ENCODE data around the gene FMR1. TPM values are rescaled to one million over a fixed set of nuclear protein-coding genes. Genes with fewer than 3 reads are reported as not detected.

Gene FMR1
- total RNA-seq, 8 experiments from 2014 or later, result 18.7 to 65.4 (median 33.1) TPM

DNA sequence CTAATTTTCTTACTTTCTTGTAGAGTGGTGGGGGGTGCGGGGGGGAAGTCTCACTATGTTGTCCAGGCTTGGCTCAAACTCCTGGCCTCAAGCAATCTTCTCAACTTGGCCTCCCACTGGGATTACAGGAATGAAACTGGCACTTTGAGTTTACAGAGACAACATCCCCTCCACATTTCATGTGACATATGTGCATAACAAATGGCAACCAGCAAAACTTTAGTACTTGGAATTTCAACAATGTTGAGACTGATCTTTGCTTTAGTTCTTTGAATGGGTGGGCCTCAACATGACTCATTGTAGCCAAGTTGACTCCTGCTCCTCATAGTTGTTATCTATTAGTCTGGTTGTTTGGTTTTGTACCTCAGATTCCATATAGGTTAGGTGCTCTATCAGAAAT, 11.4 kb upstream of the FMR1 start:
- WGBS, 10 experiments, result no CpG with 5 or more reads among the region's 1 CpG
- Histone ChIP-seq H3K4me1 (replicated peaks in 1 of 2) (no peaks in the 10 kb centered on the region), H3K27ac (no peak overlapping the region), H3K4me3 (no peak overlapping the region)
- in situ Hi-C loops (cut with MboI; ENCODE audit: low pct_unique_long_range_greater_than_20kb in 2 of 9, low sequenced_read_pairs in 9 of 9, unreplicated experiment in 9 of 9), result no loop called here
- peak in 3 of 8 experiments; percentile 16 to 73 (median 57) for ATAC-seq (replicated peaks in 6 of 8)

DNA sequence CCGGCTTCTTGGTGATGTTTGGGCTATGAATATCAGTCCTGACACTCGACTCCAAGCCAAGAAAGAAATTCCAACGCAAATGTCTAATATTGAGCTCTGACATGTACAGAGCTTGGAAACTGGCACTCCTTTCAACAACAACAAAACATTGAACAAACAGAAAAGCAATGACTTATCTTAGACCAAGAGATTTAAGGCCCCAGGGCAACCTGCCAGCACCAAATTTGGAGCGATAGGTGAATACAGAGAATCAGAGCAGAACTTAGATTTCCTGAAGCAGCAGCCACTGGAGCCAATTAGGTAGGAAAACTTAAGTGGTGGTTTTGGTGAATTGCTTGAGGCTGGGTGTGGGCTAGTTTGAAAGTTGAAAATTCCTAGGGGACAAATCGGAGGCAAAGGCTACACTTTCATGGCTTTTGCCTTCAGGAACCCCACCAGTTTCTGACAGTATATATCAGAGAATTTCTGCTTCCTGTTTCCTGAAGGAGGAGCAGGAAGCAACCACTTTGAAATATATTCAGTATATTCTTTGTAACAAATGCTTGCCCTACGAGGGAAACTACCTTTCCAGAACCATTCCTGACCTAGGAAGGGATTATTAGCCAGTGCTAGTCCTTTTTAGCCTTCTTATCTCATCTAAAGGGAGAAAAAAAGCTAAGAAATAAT, 10.1 kb upstream of the FMR1 start:
- 20 to 100% (median 49%) methylated on average over 1 to 6 of the region's 6 CpGs; no CpG with 5 or more reads in 3 of the 10 experiments for WGBS, 10 experiments
- ATAC-seq (replicated peaks in 6 of 8), result no peak
- in situ Hi-C loops (cut with MboI; ENCODE audit: low pct_unique_long_range_greater_than_20kb in 2 of 9, low sequenced_read_pairs in 9 of 9, unreplicated experiment in 9 of 9), result no loop called here
- no peak overlapping the region for H3K27ac ChIP-seq
- no peaks in the 10 kb centered on the region for H3K4me1 ChIP-seq (replicated peaks in 1 of 2)
- H3K4me3 ChIP-seq, result no peak overlapping the region

DNA sequence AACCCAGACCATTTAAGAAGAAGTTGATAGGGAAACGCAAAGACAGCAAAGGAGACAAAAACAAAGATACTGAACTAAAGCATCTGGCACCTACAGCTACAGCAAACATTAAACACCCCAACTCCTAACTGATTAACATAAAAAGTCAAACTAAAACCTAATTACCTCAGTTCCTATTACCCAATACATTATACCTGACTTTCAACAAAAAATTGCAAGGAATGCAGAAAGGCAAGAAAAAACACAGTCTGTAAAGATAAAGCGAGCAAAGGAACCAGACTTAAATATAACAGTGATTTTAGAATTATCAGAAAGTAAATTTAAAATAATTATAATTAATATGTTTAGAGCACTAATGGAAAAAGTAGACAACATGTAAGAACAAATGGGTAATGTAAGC, 9.4 kb upstream of the FMR1 start:
- ATAC-seq (replicated peaks in 6 of 8), result no peak
- no peak overlapping the region for H3K27ac ChIP-seq
- in situ Hi-C loops (cut with MboI; ENCODE audit: low pct_unique_long_range_greater_than_20kb in 2 of 9, low sequenced_read_pairs in 9 of 9, unreplicated experiment in 9 of 9), result no loop called here
- WGBS, 10 experiments, result 30 to 100% (median 88%) methylated on average over 1 to 2 of the region's 2 CpGs; no CpG with 5 or more reads in 3 of the 10 experiments
- no peak overlapping the region for H3K4me3 ChIP-seq
- H3K4me1 ChIP-seq (replicated peaks in 1 of 2), result no peaks in the 10 kb centered on the region

DNA sequence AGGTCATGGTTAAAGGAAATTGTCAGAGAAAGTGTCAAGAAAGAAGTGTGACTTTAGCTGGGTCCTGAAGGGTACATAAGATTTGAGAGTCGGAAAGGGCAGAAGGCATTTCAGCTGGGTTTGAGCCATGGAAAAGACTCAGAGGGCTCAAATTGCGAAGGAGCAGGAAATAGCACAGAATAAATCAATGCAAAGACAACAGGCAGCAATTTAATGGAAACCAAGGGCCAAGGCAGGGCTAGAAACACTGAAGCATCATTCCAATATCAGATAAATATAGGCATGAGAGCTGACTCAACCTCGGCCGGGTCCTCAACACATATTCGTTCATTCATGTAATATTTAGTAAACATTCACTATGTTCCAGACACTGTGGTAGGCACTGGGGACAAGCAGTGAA, 3.6 kb upstream of the FMR1 start:
- no peak overlapping the region for H3K4me3 ChIP-seq
- no peaks in the 10 kb centered on the region for H3K4me1 ChIP-seq (replicated peaks in 1 of 2)
- no peak for ATAC-seq (replicated peaks in 6 of 8)
- in situ Hi-C loops (cut with MboI; ENCODE audit: low pct_unique_long_range_greater_than_20kb in 2 of 9, low sequenced_read_pairs in 9 of 9, unreplicated experiment in 9 of 9), result no loop called here
- H3K27ac ChIP-seq, result no peak overlapping the region
- 11 to 100% (median 50%) methylated on average over 1 to 4 of the region's 5 CpGs; no CpG with 5 or more reads in 3 of the 10 experiments for WGBS, 10 experiments

DNA sequence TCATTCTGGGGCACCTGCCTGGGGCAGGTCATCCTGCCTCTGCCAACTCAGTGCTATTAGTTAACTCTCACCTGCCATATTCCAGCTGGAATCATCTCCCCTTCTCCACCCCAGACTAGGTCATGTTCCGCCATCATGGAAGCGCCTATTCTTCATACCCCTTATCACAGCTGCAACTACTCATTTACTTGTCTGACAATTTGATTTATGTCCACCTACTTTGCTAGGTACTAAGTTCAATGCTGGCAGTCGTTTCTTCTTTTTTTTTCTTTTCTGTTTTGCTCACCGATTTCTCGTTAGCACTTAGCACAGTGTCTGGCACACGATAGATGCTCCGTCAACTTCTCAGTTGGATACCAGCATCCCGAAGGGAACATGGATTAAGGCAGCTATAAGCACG, 1.1 kb upstream of the FMR1 start:
- Histone ChIP-seq H3K4me1 (replicated peaks in 1 of 2) (no peaks in the 10 kb centered on the region), H3K4me3 (no peak overlapping the region), H3K27ac (no peak overlapping the region)
- in situ Hi-C loops (cut with MboI; ENCODE audit: low pct_unique_long_range_greater_than_20kb in 2 of 9, low sequenced_read_pairs in 9 of 9, unreplicated experiment in 9 of 9), result no loop called here
- ATAC-seq (replicated peaks in 6 of 8), result no peak
- WGBS, 10 experiments, result 60 to 100% (median 100%) methylated on average over 1 to 9 of the region's 9 CpGs; no CpG with 5 or more reads in 3 of the 10 experiments

DNA sequence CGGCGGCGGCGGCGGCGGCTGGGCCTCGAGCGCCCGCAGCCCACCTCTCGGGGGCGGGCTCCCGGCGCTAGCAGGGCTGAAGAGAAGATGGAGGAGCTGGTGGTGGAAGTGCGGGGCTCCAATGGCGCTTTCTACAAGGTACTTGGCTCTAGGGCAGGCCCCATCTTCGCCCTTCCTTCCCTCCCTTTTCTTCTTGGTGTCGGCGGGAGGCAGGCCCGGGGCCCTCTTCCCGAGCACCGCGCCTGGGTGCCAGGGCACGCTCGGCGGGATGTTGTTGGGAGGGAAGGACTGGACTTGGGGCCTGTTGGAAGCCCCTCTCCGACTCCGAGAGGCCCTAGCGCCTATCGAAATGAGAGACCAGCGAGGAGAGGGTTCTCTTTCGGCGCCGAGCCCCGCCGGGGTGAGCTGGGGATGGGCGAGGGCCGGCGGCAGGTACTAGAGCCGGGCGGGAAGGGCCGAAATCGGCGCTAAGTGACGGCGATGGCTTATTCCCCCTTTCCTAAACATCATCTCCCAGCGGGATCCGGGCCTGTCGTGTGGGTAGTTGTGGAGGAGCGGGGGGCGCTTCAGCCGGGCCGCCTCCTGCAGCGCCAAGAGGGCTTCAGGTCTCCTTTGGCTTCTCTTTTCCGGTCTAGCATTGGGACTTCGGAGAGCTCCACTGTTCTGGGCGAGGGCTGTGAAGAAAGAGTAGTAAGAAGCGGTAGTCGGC, 528 bp downstream of the FMR1 start:
- Histone ChIP-seq H3K27ac (peak overlapping the region; percentile 76 to 89), H3K4me1 (replicated peaks in 1 of 2) (no peaks in the 10 kb centered on the region), H3K4me3 (peak overlapping the region; percentile 57 to 94 (median 69))
- ATAC-seq (replicated peaks in 6 of 8), result peak; percentile 31 to 59 (median 52)
- WGBS, 10 experiments, result 9% methylated on average over 4 of the region's 58 CpGs; no CpG with 5 or more reads in 9 of the 10 experiments
- in situ Hi-C loops (cut with MboI; ENCODE audit: low pct_unique_long_range_greater_than_20kb in 2 of 9, low sequenced_read_pairs in 9 of 9, unreplicated experiment in 9 of 9), result no loop called here

DNA sequence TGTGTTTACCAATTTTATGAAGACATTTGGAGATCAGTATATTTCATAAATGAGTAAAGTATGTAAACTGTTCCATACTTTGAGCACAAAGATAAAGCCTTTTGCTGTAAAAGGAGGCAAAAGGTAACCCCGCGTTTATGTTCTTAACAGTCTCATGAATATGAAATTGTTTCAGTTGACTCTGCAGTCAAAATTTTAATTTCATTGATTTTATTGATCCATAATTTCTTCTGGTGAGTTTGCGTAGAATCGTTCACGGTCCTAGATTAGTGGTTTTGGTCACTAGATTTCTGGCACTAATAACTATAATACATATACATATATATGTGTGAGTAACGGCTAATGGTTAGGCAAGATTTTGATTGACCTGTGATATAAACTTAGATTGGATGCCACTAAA, 1.9 kb downstream of the FMR1 start:
- H3K4me3 ChIP-seq, result peak overlapping the region; percentile 57 to 94 (median 69)
- H3K4me1 ChIP-seq (replicated peaks in 1 of 2), result no peaks in the 10 kb centered on the region
- WGBS, 10 experiments, result 0 to 67% (median 40%) methylated on average over 1 to 6 of the region's 6 CpGs; no CpG with 5 or more reads in 1 of the 10 experiments
- no peak for ATAC-seq (replicated peaks in 6 of 8)
- H3K27ac ChIP-seq, result no peak overlapping the region
- in situ Hi-C loops (cut with MboI; ENCODE audit: low pct_unique_long_range_greater_than_20kb in 2 of 9, low sequenced_read_pairs in 9 of 9, unreplicated experiment in 9 of 9), result no loop called here

DNA sequence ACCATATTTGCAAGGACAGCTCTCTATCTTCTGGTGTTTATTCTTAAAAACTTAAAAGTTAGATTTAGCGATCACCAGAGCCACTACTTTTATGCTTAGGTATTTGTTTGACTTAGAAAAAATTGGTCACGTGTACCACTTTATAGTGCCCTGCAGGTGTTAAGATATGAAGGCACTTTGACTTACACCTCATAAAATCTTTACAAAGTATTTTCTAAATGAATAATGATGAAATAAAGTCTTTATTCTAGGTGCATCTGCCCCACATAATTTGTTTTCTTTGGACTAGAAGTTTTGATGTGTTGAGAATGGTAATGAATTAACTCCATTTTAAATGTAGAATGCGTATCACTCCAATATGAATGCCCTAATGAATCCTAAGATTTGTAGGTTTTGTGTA, 2.9 kb downstream of the FMR1 start:
- in situ Hi-C loops (cut with MboI; ENCODE audit: low pct_unique_long_range_greater_than_20kb in 2 of 9, low sequenced_read_pairs in 9 of 9, unreplicated experiment in 9 of 9), result no loop called here
- H3K27ac ChIP-seq, result no peak overlapping the region
- H3K4me3 ChIP-seq, result no peak overlapping the region
- H3K4me1 ChIP-seq (replicated peaks in 1 of 2), result no peaks in the 10 kb centered on the region
- no peak for ATAC-seq (replicated peaks in 6 of 8)
- 32 to 100% (median 68%) methylated on average over 1 to 3 of the region's 3 CpGs; no CpG with 5 or more reads in 4 of the 10 experiments for WGBS, 10 experiments

DNA sequence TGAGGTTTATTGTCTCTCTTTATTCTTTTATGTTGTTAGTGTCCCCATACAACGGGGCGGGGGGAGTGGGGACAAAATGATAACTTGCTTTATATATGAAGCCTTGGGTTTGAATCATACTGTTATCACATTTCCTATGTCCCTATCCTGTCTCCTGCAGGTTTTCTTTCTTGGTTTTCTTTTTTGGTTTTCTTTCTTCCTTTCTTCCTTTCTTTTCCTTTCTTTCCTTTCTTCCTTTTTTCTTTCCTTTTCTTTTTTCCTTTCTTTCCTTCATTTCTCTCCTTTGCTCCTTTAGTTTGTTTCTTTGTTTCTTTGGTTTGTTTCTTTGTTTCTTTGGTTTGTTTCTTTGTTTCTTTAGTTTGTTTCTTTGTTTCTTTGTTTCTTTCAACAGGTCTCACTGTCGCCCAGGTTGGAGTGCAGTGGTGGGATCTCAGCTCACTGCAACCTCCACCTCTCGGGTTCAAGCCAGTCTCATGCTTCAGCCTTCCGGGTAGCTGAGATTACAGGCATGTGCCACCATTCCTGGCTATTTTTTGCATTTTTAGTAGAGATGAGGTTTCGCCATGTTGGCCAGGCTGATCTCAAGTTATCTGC, 4.8 kb downstream of the FMR1 start:
- H3K4me1 ChIP-seq (replicated peaks in 1 of 2), result no peaks in the 10 kb centered on the region
- 0 to 100% (median 80%) methylated on average over 1 to 6 of the region's 6 CpGs for WGBS, 10 experiments
- in situ Hi-C loops (cut with MboI; ENCODE audit: low pct_unique_long_range_greater_than_20kb in 2 of 9, low sequenced_read_pairs in 9 of 9, unreplicated experiment in 9 of 9), result no loop called here
- ATAC-seq (replicated peaks in 6 of 8), result no peak
- no peak overlapping the region for H3K27ac ChIP-seq
- H3K4me3 ChIP-seq, result no peak overlapping the region

DNA sequence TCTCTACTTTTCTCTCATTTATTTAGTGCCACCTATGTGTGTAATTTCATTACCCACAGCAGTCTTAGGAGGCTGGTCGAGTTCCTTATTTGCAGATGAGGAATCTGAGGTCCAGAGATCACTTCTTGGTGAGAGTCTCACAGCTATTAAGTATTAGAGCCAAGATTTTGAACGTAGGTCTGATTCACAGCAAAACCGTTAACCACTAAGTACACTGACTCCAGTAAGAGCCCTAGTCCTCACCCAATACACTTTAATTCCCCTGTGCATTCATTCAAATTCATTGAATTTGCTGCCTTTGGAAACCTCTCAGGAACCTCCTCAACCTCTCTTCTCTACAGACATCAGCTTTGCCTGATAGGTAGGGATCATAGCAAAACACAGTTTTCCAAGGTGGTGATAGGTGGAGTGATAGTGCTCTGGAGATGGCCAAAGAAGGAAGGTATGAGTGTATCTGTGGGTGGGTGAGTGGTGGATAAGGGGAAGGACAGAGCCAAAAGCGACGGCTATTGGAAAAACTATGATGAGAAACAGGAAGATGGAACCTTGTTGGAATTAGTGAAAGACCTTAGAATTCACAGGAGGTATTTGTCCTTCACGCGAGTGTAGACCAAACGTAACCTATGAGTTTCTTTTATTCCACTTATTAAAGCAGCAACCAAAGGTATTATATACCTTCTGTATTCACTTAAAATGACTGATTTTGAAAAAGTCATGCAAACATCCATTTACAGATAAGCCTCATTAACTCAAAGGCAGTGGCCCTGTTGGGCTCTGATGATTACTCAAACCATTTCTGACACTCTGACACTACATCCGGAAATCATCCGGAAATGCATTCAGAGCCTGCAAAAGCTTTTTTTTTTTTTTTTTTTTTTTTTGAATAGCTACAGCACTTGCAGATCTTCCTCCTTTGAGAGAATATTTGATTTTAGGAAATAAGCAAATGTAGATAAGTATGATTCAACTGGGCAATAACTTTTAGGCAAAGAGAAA, 6.3 kb downstream of the FMR1 start:
- 18 to 100% (median 81%) methylated on average over 1 to 10 of the region's 10 CpGs; no CpG with 5 or more reads in 4 of the 10 experiments for WGBS, 10 experiments
- Histone ChIP-seq H3K27ac (no peak overlapping the region), H3K4me1 (replicated peaks in 1 of 2) (no peaks in the 10 kb centered on the region), H3K4me3 (no peak overlapping the region)
- ATAC-seq (replicated peaks in 6 of 8), result no peak
- in situ Hi-C loops (cut with MboI; ENCODE audit: low pct_unique_long_range_greater_than_20kb in 2 of 9, low sequenced_read_pairs in 9 of 9, unreplicated experiment in 9 of 9), result no loop called here

DNA sequence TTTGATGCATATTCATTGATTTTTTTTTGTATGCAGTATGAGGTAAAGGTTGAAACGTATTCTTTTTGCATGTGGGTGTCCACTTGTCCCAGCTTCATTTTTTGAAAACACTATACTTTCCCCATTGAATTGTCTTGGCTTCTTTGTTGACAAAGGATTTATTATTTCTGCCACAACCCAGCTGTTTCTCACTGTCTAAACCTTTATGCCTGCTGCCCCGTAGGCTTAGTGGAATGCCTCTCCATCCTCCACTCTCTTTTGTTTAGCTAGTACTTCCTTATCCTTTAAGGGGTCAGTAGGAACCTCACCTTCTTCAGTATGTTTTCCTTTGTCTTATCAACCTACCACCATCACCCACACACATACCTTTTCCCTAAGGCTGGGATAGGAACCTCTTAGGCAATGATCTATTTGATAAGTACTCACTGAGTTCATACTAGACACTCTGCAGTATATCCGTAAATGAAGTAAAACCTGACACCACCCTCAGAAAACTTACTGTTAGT, 8.5 kb downstream of the FMR1 start:
- in situ Hi-C loops (cut with MboI; ENCODE audit: low pct_unique_long_range_greater_than_20kb in 2 of 9, low sequenced_read_pairs in 9 of 9, unreplicated experiment in 9 of 9), result no loop called here
- WGBS, 10 experiments, result 47 to 100% (median 86%) methylated on average over 1 to 3 of the region's 3 CpGs; no CpG with 5 or more reads in 5 of the 10 experiments
- Histone ChIP-seq H3K27ac (no peak overlapping the region), H3K4me3 (no peak overlapping the region), H3K4me1 (replicated peaks in 1 of 2) (no peaks in the 10 kb centered on the region)
- no peak for ATAC-seq (replicated peaks in 6 of 8)

DNA sequence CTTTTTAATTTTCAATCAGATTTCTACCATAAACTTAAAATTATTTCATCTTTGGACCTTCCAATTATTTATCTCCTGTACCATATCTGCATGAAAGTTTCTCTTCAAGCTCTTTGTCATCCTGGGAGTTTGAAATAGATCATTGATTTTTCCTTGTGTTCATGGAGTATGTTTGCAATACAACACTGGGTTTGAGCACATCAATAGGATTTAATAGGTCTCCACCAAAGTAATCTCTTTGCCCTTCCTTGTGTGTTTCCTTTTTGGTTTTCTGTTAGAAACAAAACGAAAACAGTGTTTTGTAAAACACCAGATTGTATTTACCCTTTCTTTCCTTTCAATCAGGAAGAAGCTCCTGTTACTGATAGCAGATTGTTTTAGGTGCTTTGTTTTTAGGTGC, 11.9 kb downstream of the FMR1 start:
- in situ Hi-C loops (cut with MboI; ENCODE audit: low pct_unique_long_range_greater_than_20kb in 2 of 9, low sequenced_read_pairs in 9 of 9, unreplicated experiment in 9 of 9), result no loop called here
- no peak for ATAC-seq (replicated peaks in 6 of 8)
- WGBS, 10 experiments, result 10 to 100% (median 83%) methylated on average over 1 of the region's 1 CpG; no CpG with 5 or more reads in 5 of the 10 experiments
- H3K4me1 ChIP-seq (replicated peaks in 1 of 2), result no peaks in the 10 kb centered on the region
- no peak overlapping the region for H3K4me3 ChIP-seq
- no peak overlapping the region for H3K27ac ChIP-seq

Measured in motor neuron (in vitro differentiated cells).